Stimulated activated naive CD4-positive, alpha-beta T cell (primary cell): ENCODE data around the gene TMEM120A.

Experiments
- DNase-seq, 6 experiments: peaks; one replicate each; lab custom pipeline; 2025; lab: John Stamatoyannopoulos, UW

TMEM120A gene

GRCh38 chr7:75957021-75957736 is 37.2 kb downstream of the TMEM120A start:
- no peak for DNase-seq

GRCh38 chr7:75955331-75955955 is 39.0 kb downstream of the TMEM120A start:
- DNase-seq: no peak

GRCh38 chr7:75953931-75954330 is 40.5 kb downstream of the TMEM120A start:
- DNase-seq: no peak

GRCh38 chr7:75953431-75953830 is 41.0 kb downstream of the TMEM120A start:
- no peak for DNase-seq

GRCh38 chr7:75951506-75951905 is 42.9 kb downstream of the TMEM120A start:
- DNase-seq: no peak

GRCh38 chr7:75950111-75950681 is 44.2 kb downstream of the TMEM120A start:
- DNase-seq: no peak

- DNase-seq: no peak
These were observed 46.2 kb downstream of the TMEM120A start for GRCh38 chr7:75948179-75948578.

- DNase-seq: no peak
These were observed 48.1 kb downstream of the TMEM120A start for GRCh38 chr7:75946207-75946855.

GRCh38 chr7:75945297-75946168 is 48.9 kb downstream of the TMEM120A start:
- no peak for DNase-seq

GRCh38 chr7:75944507-75944906 is 49.9 kb downstream of the TMEM120A start:
- DNase-seq: no peak

- no peak for DNase-seq
These were observed 50.5 kb downstream of the TMEM120A start for GRCh38 chr7:75943864-75944263.

GRCh38 chr7:75938921-75939320 is 55.5 kb downstream of the TMEM120A start:
- DNase-seq: no peak

GRCh38 chr7:75937958-75938786 is 56.2 kb downstream of the TMEM120A start:
- no peak for DNase-seq
